T-cell (primary cell): ENCODE results near the gene GRB2. TPM values are rescaled to one million over a fixed set of nuclear protein-coding genes. Genes with fewer than 3 reads are reported as not detected.
A peak's percentile ranks its signal among the peaks of the same experiment; 100 is the strongest.

Experiments
- ATAC-seq, 4 experiments: fragments of 200-7000 bp in 3 of 4; fragments of 150-1000 bp in 1 of 4; cut with Tn5 transposase; replicated peaks in 1 of 4; 1 replicate in 3 of 4; 2 replicates in 1 of 4; pipeline ENCODE4 v1.10.0; 2021; ENCODE audit warnings: moderate library complexity in 3 of 4, mild to moderate bottlenecking in 2 of 4, moderate number of reproducible peaks in 1 of 4
- CTCF ChIA-PET, 2 donors: fragments of 300-600 bp; sonication (Branson Sonifier 250); formaldehyde crosslinking; loops; one replicate each; lab custom pipeline; 2022; ENCODE audit warnings: antibody characterized with exemption in 2 of 2; lab: Charles Lee
- POLR2A ChIA-PET, 2 donors: fragments of 300-600 bp; sonication (Branson Sonifier 250); formaldehyde crosslinking; loops; one replicate each; lab custom pipeline; 2022; ENCODE audit warnings: antibody characterized with exemption in 2 of 2; lab: Charles Lee
- DNase-seq, 35 experiments: peaks; one replicate each; pipeline versions ENCODE4 v3.0.0 to v3.0.0-alpha.2; 2013 to 2023
- H3K27ac ChIP-seq: one replicate; pipeline ENCODE4 v1.5.1; 2013; ENCODE audit warnings: low read length
- H3K27me3 ChIP-seq, 2 experiments: replicated peaks in 1 of 2; 1 replicate in 1 of 2; 2 replicates in 1 of 2; pipeline versions ENCODE4 v1.6.1 to v1.7.0; 2013; ENCODE audit warnings: low read length in 1 of 2, mixed read lengths in 1 of 2; ENCODE audit not compliant: control insufficient read depth in 2 of 2, insufficient read depth in 2 of 2; ENCODE audit errors: extremely low read depth in 1 of 2
- H3K36me3 ChIP-seq, 2 donors: 1 replicate in 1 of 2; 2 replicates in 1 of 2; pipeline versions ENCODE4 v1.6.1 to v1.7.0; 2013; ENCODE audit warnings: low read length in 1 of 2; ENCODE audit not compliant: control insufficient read depth in 2 of 2, insufficient read depth in 1 of 2; ENCODE audit errors: extremely low read depth in 1 of 2
- H3K4me1 ChIP-seq, 2 experiments: 1 replicate in 1 of 2; 2 replicates in 1 of 2; pipeline versions ENCODE4 v1.6.1 to v1.7.0; 2013; ENCODE audit warnings: low read length in 2 of 2, mixed read lengths in 1 of 2; ENCODE audit not compliant: insufficient read depth in 2 of 2, control insufficient read depth in 1 of 2; ENCODE audit errors: extremely low read depth in 1 of 2
- H3K4me3 ChIP-seq, 2 donors: 1 replicate in 1 of 2; 2 replicates in 1 of 2; pipeline versions ENCODE4 v1.5.1 to v1.7.0; 2013; ENCODE audit warnings: mild to moderate bottlenecking in 2 of 2, low read length in 1 of 2, moderate library complexity in 1 of 2; ENCODE audit not compliant: control insufficient read depth in 1 of 2; ENCODE audit errors: extremely low read depth in 1 of 2
- H3K9me3 ChIP-seq: 2 replicates; pipeline ENCODE4 v1.7.0; 2013
- H3K27ac Mint-ChIP-seq, 2 donors: one replicate each; pipeline ENCODE4 v1.8.0; 2020 to 2021; ENCODE audit warnings: mild to moderate bottlenecking in 2 of 2, mixed read lengths in 2 of 2
- H3K27me3 Mint-ChIP-seq, 2 donors: one replicate each; pipeline ENCODE4 v1.8.0; 2021 to 2022; ENCODE audit warnings: mixed read lengths in 2 of 2
- H3K36me3 Mint-ChIP-seq: one replicate; pipeline ENCODE4 v1.8.0; 2021; ENCODE audit warnings: mixed read lengths
- H3K4me1 Mint-ChIP-seq, 3 donors: one replicate each; pipeline ENCODE4 v1.8.0; 2020 to 2022; ENCODE audit warnings: mixed read lengths in 3 of 3, mild to moderate bottlenecking in 1 of 3
- H3K4me3 Mint-ChIP-seq, 3 donors: one replicate each; pipeline ENCODE4 v1.8.0; 2020 to 2022; ENCODE audit warnings: mild to moderate bottlenecking in 3 of 3, mixed read lengths in 3 of 3, moderate library complexity in 3 of 3
- H3K9me3 Mint-ChIP-seq, 3 donors: one replicate each; pipeline ENCODE4 v1.8.0; 2020 to 2022; ENCODE audit warnings: mixed read lengths in 3 of 3
- WGBS: methylation state at CpG from one replicate; pipeline ENCODE4 v1.1.5; 2013; ENCODE audit warnings: missing lambda C conversion rate; ENCODE audit not compliant: insufficient coverage; 5-methylcytosine and 5-hydroxymethylcytosine counted together
- total RNA-seq, 35 experiments: library from RNA in 6 of 35; stranded (reverse) in 6 of 35; fragments of 120-200 nt in 1 of 35; gene quantifications; one replicate each; pipeline versions ENCODE4 v1.2.1 to v1.2.4 and lab custom pipeline; 2013 to 2026

The GRB2 gene
- total RNA-seq, 5 donors from 2014 or later (not counting 1 experiment from before 2014, with no cell fraction given): 103 to 133 (median 130) TPM

DNA sequence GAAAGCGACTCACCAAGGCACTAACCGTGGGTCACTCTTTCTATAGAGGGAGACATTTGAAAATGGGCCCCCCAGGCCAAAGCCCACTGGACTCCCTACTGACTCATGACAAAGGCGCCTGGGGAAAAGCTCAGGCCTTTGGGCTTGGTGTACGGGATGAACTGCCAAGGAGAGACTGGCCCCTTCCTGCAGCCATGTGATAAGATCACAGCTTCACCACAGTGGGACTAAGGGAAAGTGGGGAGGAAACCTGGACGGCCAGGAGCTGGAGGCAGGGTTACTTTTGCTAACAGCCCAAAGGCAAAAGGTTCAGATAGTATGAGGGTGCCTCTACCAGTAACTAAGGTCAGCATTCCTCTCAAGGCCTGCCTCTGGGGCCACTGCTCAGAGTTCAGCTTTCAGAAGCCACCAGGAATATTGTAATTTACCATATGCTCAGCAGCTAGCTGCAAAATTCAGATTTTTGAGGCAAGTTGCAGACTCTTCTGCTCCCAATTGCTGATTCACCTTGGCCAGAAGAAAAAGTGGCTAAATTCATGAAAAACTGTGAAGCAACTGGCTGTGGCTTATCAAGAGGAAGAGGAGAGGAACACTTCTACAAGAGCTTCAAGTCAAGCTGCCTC is 79.1 kb downstream of the GRB2 start:
- DNase-seq (no peak), ATAC-seq (no peak)
- Mint-ChIP-seq H3K4me3 (no peak overlapping the region), H3K36me3 (peaks cover 11% of the 10 kb centered on the region), H3K4me1 (peaks cover 36 to 48% (median 40%) of the 10 kb centered on the region in 3 donors), H3K27me3 (no peaks in the 10 kb centered on the region), H3K9me3 (no peaks in the 10 kb centered on the region), H3K27ac (peak overlapping the region; percentile 72 to 81)
- no peaks in the 10 kb centered on the region for H3K9me3 ChIP-seq
- CTCF ChIA-PET: interaction anchor here in 1 of 2 donors (0.6 to 1.1 kb wide), 2 partner anchors 37 to 68 kb away, joined by 3 to 5 read pairs; partner anchors contain the start of gene SLC25A19
- no peaks in the 10 kb centered on the region for H3K27me3 ChIP-seq
- POLR2A ChIA-PET: no interaction called here
- peaks cover 4 to 37% of the 10 kb centered on the region in 2 donors for H3K36me3 ChIP-seq
- H3K4me1 ChIP-seq: peaks cover 6 to 38% of the 10 kb centered on the region in 2 experiments
- WGBS: no CpG with 5 or more reads among the region's 5 CpGs
- H3K27ac ChIP-seq: peak overlapping the region; percentile 4
- H3K4me3 ChIP-seq: no peak overlapping the region

DNA sequence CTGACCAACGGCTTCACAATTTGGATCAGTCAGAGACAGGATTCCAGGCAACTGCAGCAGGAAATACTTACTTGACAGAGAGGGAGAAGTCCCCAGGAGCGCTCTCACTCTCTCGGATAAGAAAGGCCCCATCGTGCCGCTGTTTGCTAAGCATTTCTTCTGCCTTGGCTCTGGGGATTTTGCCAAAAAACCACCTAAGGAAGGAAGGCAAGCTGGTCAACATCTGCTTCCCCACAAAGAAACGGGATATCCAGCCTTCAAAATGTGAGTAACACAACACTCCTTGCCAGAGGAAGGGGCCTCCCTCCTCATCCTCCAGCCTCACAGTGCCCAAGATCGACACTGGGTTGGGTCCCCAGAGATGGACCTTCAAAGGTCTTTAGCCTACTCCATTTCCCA is 79.7 kb downstream of the GRB2 start:
- H3K27ac ChIP-seq: peak overlapping the region; percentile 4
- CTCF ChIA-PET: interaction anchor here (0.6 to 1.1 kb wide), 2 partner anchors 37 to 78 kb away, joined by 3 read pairs; partner anchors contain the start of gene SLC25A19 (in 1 of the 2)

DNA sequence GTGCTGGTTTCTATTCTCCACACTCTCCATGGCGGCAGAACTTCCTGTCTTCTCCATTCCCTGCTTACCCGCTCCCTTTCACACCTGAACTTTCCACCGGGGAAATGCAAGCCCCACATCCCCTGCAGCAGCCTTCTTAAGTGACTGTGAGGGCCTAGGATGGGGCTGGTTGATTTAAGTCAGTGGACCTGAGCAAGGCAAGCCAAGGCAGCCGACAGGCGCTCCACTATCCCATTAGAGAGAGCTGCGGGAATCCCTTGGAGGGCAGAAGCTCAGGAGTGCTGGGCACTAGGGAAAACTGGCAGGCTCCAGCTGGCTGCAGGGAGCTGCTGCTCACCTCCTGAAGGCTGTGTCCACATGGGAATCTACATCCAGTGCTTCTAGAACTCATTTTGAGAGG is 80.1 kb downstream of the GRB2 start:
- ATAC-seq (no peak), DNase-seq (no peak)
- no peaks in the 10 kb centered on the region for H3K9me3 Mint-ChIP-seq
- H3K4me1 Mint-ChIP-seq: peaks cover 32 to 38% (median 33%) of the 10 kb centered on the region in 3 donors
- no peak overlapping the region for H3K4me3 Mint-ChIP-seq
- H3K36me3 ChIP-seq: peaks cover 6 to 38% of the 10 kb centered on the region in 2 donors
- ChIA-PET POLR2A (no interaction called here), CTCF (interaction anchor here (0.5 to 1.1 kb wide), 3 partner anchors 18 to 87 kb away, joined by 3 to 4 read pairs (median 3); no protein-coding TSS in a partner anchor)
- WGBS: 100% methylated on average over 3 of the region's 6 CpGs
- H3K27ac ChIP-seq: no peak overlapping the region
- H3K4me3 ChIP-seq: no peak overlapping the region
- no peaks in the 10 kb centered on the region for H3K9me3 ChIP-seq
- peak overlapping the region; percentile 57 to 81 for H3K27ac Mint-ChIP-seq
- H3K27me3 Mint-ChIP-seq: no peaks in the 10 kb centered on the region
- peaks cover 15% of the 10 kb centered on the region for H3K36me3 Mint-ChIP-seq
- peaks cover 5 to 32% of the 10 kb centered on the region in 2 experiments for H3K4me1 ChIP-seq
- no peaks in the 10 kb centered on the region for H3K27me3 ChIP-seq

More for the DNA sequence above, 79.7 kb downstream of the GRB2 start:
- DNase-seq (no peak), ATAC-seq (no peak)
- POLR2A ChIA-PET: no interaction called here
- Histone ChIP-seq H3K9me3 (no peaks in the 10 kb centered on the region), H3K4me1 (peaks cover 5 to 34% of the 10 kb centered on the region in 2 experiments), H3K27me3 (no peaks in the 10 kb centered on the region), H3K4me3 (no peak overlapping the region), H3K36me3 (peaks cover 5 to 36% of the 10 kb centered on the region in 2 donors)
- Mint-ChIP-seq H3K36me3 (peaks cover 11% of the 10 kb centered on the region), H3K9me3 (no peaks in the 10 kb centered on the region), H3K27ac (peak overlapping the region; percentile 72 to 81), H3K4me3 (no peak overlapping the region), H3K27me3 (no peaks in the 10 kb centered on the region), H3K4me1 (peaks cover 35 to 43% (median 36%) of the 10 kb centered on the region in 3 donors)
- WGBS: 33% methylated on average over 1 of the region's 7 CpGs

DNA sequence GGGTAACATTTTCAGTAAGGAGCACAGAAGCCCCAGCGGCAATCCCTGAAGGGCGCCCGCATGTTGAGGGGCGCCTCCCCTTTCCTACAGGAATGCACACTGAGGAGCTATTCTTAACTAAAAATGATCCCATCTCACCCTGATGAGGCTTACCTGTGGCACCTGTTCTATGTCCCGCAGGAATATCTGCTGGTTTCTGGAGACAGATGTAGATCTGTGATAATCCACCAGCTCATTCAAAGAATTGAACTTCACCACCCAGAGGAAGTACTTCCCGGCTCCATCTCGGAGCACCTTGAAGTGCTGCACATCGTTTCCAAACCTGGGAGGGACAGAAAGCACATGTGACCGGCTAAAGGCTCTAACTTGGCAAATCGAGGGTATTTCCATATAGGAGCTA is 84.0 kb downstream of the GRB2 start:
- H3K4me1 Mint-ChIP-seq: peaks cover 17 to 21% (median 18%) of the 10 kb centered on the region in 3 donors
- Histone ChIP-seq H3K9me3 (no peaks in the 10 kb centered on the region), H3K27ac (no peak overlapping the region), H3K4me3 (no peak overlapping the region), H3K36me3 (peaks cover 12 to 59% of the 10 kb centered on the region in 2 donors), H3K27me3 (peaks cover 0 to 3% of the 10 kb centered on the region in 2 experiments), H3K4me1 (peaks cover 4 to 22% of the 10 kb centered on the region in 2 experiments)
- ChIA-PET CTCF (interaction anchor here (0.7 to 2.6 kb wide), 7 partner anchors 16 to 269 kb away, joined by 3 to 22 read pairs (median 7); partner anchors contain the start of gene GRB2 (in 1 of the 2)), POLR2A (interaction anchor here in 1 of 2 donors (1.4 kb wide), 1 partner anchor 32 kb away, joined by 5 read pairs; the partner anchor contains the start of gene SLC25A19)
- H3K4me3 Mint-ChIP-seq: no peak overlapping the region
- ATAC-seq (no peak), DNase-seq (no peak)
- WGBS: 98% methylated on average over 5 of the region's 10 CpGs
- H3K9me3 Mint-ChIP-seq: no peaks in the 10 kb centered on the region
- H3K27ac Mint-ChIP-seq: no peak overlapping the region
- no peaks in the 10 kb centered on the region for H3K27me3 Mint-ChIP-seq
- peaks cover 21% of the 10 kb centered on the region for H3K36me3 Mint-ChIP-seq

DNA sequence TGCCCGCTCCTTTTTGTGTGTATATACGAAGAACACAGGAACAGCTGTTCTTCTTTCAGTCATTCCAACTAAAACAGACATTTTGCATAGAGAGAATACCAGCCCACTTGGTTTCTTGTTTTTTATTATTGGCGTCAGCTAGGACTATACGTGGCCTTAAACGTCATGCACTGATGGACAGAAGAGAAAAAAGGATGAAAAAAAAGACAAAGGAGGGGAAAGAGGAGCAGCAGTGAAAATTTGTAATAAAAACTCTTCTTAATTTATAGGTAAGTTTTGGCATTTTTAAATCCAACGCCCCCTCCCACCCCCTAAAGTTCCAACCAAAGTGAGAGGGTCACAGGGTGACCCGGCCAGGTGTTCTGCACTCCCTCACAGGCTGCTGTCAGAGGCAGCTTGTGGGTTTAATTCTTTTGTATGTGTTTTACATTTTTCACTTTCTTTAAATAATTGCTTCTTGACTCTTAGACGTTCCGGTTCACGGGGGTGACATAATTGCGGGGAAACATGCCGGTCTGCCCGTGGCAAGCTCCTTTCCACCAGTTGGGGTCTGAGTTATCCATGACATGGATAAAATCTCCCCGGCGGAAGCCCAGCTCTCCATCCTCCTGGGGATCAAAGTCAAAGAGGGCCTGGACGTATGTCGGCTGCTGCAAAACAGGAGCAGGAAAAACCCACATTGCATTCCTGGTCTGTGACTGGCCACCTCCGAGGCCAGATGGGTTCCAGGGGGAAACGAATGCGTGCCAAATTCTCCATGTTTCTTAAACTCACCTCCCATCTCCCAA is 85.4 kb downstream of the GRB2 start:
- Histone ChIP-seq H3K4me3 (no peak overlapping the region), H3K4me1 (peaks cover 0 to 8% of the 10 kb centered on the region in 2 experiments), H3K36me3 (peaks cover 12 to 53% of the 10 kb centered on the region in 2 donors), H3K27ac (no peak overlapping the region), H3K27me3 (peaks cover 0 to 3% of the 10 kb centered on the region in 2 experiments), H3K9me3 (no peaks in the 10 kb centered on the region)
- 97% methylated on average over 11 of the region's 20 CpGs for WGBS
- Mint-ChIP-seq H3K4me1 (peaks cover 5 to 8% (median 8%) of the 10 kb centered on the region in 3 donors), H3K27me3 (no peaks in the 10 kb centered on the region), H3K4me3 (no peak overlapping the region), H3K27ac (no peak overlapping the region), H3K36me3 (peaks cover 17% of the 10 kb centered on the region), H3K9me3 (no peaks in the 10 kb centered on the region)
- ChIA-PET CTCF (interaction anchor here in 1 of 2 donors (0.8 kb wide), 1 partner anchor 79 kb away, joined by 4 read pairs; no protein-coding TSS in a partner anchor), POLR2A (no interaction called here)
- DNase-seq (no peak), ATAC-seq (no peak)

DNA sequence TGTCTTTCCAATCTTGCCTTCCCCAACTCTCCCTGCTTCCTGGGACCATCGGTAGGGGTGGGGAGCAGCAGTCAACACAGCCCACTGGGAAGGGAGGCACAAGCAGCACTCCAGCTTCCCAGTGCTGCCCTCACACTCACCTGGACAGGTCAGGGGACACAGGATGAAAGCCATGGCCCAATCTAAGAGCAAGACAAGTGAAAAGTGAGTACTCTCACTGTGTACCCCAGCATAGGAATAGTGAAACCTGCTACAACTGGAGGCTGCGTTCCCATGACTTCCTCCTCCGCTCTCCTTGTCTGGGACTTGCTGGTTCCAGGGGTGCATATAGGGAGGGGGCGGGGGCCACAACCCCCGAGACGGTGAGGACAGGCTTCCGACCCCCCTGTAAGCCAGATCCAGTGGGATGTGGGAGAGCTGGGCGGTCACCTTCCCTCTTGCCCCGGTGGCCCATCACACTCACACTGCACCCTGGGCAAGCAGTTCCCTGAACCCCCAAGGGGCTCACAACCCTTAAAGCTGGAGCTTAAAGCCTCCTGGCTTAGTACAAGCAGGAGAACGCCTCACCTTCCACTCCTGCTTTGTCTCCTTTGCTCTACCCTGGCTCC is 86.8 kb downstream of the GRB2 start:
- no peak overlapping the region for H3K4me3 ChIP-seq
- H3K36me3 Mint-ChIP-seq: peaks cover 15% of the 10 kb centered on the region
- no peaks in the 10 kb centered on the region for H3K9me3 Mint-ChIP-seq
- H3K27me3 ChIP-seq: peaks cover 0 to 3% of the 10 kb centered on the region in 2 experiments
- peaks cover 12 to 51% of the 10 kb centered on the region in 2 donors for H3K36me3 ChIP-seq
- peaks cover 5 to 9% (median 8%) of the 10 kb centered on the region in 3 donors for H3K4me1 Mint-ChIP-seq
- peaks cover 0 to 7% of the 10 kb centered on the region in 2 experiments for H3K4me1 ChIP-seq
- H3K27ac ChIP-seq: no peak overlapping the region
- H3K27ac Mint-ChIP-seq: peak overlapping the region in 1 of 2 donors; percentile 27
- no peaks in the 10 kb centered on the region for H3K9me3 ChIP-seq
- ATAC-seq (no peak), DNase-seq (no peak)
- no peak overlapping the region for H3K4me3 Mint-ChIP-seq
- ChIA-PET CTCF (no interaction called here), POLR2A (no interaction called here)
- 100% methylated on average over 2 of the region's 10 CpGs for WGBS
- H3K27me3 Mint-ChIP-seq: no peaks in the 10 kb centered on the region
